ENCODE results near the gene DUSP1.

DNA sequence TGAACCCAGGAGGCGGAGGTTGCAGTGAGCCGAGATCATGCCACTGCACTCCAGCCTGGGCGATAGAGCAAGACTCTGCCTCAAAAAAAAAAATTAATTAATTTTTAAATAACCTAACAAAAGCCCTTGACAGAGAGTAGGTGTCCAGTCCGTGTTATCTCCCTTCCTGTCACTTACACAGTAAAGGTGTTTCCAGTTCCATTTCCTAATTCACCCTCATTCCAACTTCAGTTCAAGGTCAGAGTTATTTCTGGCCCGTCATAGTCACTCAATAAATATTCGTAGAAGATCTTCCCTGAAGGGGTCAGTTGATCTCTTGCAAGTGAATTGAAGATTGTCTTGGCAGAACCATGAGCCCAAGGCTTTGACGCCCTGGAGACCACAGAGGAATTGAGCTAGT lies 46.7 kb upstream of the DUSP1 start:
- TF ChIP-seq EP300 (IDR thresholded peaks at IDR 0.05; ENCODE audit: borderline replicate concordance): no peak
- TF ChIP-seq, protein P1, sequence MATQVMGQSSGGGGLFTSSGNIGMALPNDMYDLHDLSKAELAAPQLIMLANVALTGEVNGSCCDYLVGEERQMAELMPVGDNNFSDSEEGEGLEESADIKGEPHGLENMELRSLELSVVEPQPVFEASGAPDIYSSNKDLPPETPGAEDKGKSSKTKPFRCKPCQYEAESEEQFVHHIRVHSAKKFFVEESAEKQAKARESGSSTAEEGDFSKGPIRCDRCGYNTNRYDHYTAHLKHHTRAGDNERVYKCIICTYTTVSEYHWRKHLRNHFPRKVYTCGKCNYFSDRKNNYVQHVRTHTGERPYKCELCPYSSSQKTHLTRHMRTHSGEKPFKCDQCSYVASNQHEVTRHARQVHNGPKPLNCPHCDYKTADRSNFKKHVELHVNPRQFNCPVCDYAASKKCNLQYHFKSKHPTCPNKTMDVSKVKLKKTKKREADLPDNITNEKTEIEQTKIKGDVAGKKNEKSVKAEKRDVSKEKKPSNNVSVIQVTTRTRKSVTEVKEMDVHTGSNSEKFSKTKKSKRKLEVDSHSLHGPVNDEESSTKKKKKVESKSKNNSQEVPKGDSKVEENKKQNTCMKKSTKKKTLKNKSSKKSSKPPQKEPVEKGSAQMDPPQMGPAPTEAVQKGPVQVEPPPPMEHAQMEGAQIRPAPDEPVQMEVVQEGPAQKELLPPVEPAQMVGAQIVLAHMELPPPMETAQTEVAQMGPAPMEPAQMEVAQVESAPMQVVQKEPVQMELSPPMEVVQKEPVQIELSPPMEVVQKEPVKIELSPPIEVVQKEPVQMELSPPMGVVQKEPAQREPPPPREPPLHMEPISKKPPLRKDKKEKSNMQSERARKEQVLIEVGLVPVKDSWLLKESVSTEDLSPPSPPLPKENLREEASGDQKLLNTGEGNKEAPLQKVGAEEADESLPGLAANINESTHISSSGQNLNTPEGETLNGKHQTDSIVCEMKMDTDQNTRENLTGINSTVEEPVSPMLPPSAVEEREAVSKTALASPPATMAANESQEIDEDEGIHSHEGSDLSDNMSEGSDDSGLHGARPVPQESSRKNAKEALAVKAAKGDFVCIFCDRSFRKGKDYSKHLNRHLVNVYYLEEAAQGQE (IDR thresholded peaks at IDR 0.05; ENCODE audit: low read depth): no peak
- no peak for TF ChIP-seq FOXM1 (IDR thresholded peaks at IDR 0.05; ENCODE audit: borderline replicate concordance, low read depth)
- TF ChIP-seq EGR1 (IDR thresholded peaks at IDR 0.05): no peak
- no peak for TF ChIP-seq TEAD4 (IDR thresholded peaks at IDR 0.05)
- TF ChIP-seq TCF12 (IDR thresholded peaks at IDR 0.05; ENCODE audit: low read depth): no peak

All from Ishikawa (cell line).